HG03520 (cell line): Measurements from ENCODE around the gene METTL24.

ENCODE experiments used
- ATAC-seq: cut with Tn5 transposase; IDR thresholded peaks from one replicate; pipeline ENCODE4 v1.9.1; 2021; ENCODE audit warnings: mild to moderate bottlenecking, moderate library complexity; ENCODE audit not compliant: unreplicated experiment

METTL24 gene

DNA sequence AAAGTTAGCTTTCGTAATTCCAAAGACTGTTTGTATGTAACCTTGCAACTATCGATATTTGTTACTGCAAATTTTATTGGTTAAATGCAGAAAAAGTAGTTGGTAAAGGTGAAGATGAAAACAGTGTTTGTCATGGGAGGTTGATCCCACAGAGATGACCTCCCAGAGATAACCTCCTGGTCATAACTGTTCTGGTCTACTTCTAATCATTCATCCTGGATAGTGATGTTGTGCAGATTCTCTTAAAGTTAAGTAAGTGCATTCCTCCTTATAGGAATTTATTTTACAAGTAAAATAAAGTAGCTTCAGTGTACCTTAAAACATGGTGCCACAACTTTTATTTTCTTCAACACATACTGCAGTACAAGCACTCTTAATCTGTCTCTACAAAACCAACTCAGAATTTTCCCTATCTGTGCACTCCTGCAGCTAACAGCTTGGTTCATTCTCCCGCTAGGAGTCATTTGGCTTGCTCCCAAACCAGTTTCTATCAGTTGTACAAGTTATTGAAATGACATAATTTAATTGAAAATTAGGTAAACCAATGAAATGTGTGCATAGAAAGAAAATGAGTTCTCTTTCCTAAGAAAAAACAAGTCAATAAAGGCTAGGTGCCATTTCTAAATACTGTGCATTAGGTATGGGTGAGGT lies 19.2 kb downstream of the METTL24 start:
- ATAC-seq = no peak

DNA sequence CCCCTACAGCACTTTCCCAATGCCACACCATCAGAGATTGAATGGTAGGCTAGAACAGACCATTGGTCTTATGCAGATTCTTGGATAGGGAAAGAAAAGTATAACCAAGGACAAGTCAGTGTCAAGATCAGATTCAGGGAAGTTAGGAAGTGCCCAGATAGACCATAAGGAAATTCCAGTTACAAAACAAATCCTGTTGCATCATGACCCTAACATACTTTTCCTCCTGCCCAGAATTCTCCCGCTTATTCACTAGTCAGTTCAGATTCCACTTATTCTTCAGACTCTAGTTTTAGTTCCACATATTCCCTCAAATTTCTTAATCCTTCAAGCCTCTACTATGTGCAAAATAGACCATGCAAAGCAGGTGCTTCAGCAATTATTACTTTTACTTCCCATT lies 20.7 kb downstream of the METTL24 start:
- ATAC-seq = no peak

DNA sequence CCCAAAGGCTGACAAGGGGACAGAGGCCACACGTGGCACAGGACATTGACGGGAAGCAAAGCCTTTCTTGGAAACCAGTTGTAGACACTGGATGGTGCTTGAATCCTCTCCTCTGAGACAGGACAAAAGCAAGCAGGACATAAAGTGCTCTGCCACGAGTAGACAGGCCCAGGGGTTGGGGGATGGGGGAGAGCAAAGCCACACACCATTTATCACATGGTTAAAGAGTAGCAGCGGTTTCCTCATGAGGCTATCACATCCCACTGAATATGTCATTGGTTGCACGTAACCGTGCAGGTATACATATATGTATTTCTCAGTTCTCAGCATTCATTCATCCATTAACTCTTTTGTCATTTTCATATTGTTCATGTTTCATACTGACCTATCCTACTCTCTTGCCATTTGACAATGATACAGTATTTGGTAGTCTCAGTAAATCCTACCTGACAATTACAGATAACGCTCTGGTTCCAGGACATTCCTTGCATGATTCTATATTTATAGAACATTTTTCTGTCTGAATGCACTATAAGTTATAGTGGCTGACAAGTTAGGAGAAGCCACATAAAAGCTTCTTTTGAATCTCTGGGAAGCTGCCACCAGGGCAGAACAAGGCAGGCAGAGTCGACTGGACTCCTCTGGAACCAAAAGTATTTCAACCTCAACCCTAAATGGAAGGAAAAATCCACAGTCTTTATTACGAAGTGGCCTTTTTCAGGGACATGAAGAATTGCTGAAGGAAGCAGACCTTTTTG lies 23.5 kb downstream of the METTL24 start:
- no peak for ATAC-seq

DNA sequence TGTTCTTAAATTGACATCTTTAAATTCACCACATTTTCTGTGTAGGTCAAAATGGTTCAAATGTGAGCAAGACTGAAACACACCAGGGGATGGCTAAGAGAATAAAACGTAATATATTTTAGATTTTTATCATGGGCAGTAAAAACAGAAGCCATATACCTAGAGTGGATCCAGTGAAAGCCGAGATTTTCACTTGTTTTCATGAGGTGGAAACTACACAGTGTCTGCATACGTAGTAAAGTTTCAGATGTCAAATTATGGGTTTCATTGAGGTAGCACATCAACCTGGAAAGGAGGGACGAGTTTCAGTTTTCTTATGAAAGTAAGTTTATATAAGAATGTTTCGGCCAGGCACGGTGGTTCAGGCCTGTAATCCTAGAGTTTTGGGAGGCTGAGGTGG lies 25.9 kb downstream of the METTL24 start:
- no peak for ATAC-seq

DNA sequence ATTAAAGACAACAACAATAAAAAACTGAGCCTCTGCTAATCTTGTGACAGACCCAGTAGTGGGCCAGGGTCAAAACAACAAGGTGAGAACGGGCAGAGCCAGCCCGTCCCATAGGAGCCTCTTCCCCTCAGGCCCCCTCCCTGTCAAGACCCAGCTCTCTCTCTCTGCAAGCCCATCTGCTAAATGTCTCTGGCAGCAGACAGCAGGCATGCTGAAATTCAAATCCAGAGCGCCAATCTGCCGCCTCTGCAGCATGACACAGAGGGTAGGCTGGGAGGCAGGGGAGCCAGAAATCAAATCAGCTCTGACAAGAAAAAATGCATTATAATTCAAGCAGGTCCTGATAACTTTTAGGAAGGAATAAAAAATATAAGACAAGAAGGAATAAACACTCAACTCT lies 26.3 kb downstream of the METTL24 start:
- ATAC-seq = no peak

DNA sequence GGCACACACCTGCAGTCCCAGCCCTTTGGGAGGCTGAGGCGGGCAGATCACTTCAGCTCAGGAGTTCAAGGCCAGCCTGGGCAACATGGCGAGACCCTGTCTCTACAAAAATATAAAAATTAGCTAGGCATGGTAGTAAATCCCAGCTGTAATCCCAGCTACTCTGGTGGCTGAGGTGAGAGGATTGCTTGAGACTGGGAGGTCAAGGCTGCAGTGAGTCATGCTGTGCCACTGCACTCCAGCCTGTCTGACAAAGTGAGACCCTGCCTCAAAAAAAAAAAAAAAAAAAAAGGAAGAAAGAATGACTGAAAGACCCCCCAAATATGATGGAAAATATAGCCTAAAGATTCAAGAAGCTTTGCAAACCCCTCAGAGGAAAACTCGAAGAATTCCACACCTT lies 26.8 kb downstream of the METTL24 start:
- no peak for ATAC-seq

DNA sequence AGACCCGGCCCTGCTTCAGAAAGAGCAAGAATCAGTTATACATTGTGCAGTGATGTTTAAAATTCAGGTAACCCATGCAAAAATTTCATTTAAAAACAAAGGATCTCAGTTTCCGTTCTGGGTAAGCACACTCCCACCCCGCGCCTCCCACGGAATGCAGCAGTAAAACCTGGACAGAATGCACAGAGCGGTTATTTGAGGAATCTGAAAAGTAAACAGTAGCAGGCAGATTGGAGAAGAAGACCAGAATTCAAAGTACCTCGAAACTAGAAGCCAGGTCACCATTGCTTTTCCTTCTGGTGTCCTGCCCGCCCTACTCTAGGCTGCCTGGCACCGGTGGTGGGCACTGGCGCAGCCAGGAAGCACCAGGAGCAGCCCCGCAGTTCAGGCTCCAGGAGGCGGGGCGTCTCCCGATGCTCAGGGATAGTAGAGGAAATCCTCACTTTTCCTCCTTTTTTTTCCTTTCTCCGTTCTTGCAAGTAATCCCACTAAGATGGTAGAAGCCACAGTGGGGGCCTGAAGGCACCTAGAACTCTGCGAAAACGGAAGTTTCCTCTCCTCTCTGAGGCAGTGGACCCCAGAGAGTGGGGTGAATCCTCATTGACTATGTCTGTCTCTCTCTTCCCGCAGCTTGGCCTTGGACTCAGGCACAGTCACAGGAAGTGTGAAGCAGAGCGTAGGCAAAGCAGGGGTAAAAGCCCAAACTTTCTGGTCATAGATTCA lies 28.3 kb downstream of the METTL24 start:
- ATAC-seq = no peak

DNA sequence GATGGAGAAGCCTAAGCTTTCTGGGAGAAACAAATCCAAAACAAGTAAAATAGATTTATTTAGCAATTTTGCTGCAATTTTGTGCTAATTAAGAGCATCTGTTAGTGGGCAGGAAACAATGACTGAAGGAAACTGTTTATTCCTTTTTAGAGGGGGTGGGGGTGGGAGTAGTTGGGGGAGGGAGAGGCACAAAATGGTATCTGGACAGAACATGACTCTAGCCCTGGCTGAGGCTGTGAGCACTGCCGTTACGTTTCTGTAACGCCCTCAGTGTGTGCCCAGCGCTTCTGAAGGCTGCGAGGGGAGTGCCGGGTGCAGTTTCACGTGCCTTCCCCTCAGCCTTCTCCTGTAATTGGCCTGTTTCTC lies 28.8 kb downstream of the METTL24 start:
- ATAC-seq = no peak

DNA sequence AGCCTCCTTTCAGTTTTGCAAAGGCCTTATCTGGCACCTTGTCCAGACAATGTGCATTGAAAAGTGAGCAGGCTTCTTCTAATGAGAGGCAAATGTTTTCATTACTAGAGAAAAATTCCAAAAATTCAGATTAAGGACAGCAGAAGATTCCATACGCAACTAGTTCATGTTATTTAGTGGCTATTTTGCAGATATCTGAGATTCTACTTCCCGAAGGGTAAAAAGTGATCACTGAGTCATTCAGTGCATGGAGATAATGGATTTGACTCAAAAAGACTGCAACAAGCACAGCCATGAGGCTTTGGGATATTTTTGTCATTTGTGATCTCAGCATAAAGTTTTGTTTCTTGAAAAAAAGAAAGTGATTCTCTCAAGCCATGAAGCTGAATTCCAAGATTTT lies 29.9 kb downstream of the METTL24 start:
- no peak for ATAC-seq

DNA sequence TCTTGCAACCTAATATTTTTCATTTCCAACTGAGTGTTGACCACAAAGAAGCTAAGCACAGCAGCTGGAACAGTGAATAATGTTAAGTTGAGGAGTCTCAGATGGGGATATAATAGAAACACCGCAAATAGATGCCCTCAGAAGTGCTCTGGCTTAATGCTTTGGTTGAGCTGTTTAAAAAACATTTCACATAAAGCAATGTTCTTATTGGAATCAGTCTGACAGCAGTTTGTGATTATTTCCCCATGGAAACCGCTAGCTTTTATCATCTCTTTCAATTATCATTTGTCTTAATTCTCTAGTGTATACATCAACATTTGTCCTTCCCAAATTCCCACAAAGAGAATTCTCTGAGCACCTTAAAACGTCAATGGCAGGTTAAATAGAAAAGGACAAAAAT lies 30.8 kb downstream of the METTL24 start:
- ATAC-seq = no peak

DNA sequence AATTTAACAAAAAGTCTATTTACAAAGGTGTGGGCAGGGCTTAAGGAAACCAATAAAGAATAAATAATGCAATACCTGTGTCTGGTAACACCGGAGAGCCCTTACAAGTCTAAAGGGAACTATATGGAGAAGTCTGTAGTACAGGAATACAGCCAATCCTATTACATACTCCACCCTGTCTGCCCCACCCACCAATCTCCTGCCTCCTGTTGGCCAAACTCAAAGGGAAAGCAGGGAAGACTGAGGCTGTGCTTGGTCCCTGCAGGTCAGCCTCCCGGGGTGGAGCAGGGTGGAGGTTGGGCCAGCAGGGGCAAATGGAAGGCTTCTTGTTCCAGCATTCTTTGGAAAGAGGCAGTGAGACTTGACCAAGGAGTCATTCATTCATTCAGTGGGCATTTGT lies 31.5 kb downstream of the METTL24 start:
- no peak for ATAC-seq

DNA sequence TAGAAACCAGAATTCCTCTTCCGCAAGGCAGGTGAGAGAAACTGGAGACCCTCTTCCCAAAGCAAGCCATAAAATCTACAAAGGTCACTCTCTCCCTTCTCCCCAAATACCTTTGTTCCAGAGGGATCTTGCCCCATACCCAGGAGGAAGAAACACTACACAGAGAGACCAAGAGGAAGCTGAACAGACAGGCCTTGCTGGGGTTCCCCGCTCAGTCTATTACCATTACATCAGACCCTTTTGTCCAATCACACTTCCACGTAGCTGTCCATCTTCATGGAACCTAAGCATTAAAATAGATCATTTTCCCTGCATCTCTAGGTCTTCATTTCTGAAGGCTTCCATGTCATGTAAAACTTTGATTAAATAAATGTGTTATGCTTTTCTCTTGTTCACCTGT lies 32.1 kb downstream of the METTL24 start:
- no peak for ATAC-seq

DNA sequence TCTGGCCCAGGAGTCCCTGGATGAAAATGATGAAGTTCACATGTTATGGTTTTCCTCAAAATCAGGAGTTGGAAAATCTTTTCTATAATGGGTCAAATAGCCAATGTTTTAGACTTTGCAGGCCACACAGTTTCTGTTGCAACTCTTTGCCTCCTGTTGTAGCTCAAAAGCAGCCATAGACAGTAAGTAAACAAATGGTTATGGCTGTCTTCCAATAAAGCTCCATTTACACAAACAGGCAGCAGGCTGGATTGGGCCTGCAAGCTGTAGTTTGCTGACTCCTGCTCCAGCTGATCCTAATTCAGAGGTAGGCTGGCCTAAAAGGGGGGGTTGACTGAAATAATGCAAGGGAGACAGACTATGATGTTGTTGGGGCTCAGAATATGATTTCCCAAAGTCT lies 33.0 kb downstream of the METTL24 start:
- ATAC-seq = no peak

DNA sequence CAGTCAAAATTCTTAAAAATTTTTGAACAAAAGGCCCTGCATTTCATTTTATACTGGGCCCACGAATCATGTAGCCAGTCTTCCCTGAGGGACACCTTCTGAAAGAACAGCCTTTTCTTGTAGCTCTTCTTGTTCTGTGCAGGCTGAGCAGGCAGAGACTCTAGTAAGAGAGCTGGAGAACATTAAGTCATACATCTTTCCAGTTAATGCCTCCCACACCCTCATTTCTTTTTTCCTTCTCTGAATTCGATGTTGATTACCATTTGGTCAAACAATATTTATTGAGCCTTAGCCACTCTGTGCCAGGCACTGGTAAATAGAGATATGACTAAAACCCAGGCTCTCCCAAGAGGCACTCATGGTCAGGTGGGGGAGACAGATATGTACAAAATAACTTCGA lies 33.6 kb downstream of the METTL24 start:
- no peak for ATAC-seq

DNA sequence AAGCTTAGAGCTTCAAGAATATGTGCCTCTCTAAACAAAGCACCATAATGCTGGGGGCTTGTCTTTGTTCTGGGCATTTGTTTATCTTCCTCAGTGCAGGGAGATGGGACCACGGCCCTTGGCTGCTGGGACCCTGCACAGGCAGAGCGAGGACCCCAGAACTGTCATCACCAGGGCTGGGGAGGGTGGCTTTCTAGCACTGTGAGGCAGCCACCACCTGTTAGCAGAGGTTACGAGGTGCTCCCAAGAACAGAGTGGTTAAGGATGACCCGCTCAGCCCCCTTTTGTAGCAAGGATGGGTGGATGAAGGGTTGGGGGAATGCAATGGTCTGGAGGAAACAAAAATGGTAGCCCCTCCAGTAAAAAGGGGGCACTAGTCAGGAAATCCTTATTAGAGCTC lies 34.9 kb downstream of the METTL24 start:
- no peak for ATAC-seq

DNA sequence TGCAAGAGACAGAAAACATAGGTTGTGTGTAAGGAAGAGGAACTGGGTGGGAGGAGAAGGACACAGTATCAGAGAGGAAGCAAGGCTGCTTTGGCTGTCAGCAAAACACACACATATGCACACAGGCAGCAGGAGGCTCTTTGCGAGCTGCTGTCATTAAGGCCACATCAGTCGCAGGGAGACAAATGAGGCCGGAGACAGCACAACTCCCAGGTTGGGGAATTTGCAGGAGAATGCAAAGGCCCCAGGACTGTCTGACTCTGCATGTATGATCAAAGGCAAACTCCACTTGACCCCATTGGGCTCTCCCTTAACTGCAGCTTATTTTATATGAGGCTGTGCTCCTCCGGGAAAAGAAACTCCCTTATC lies 35.3 kb downstream of the METTL24 start:
- no peak for ATAC-seq

DNA sequence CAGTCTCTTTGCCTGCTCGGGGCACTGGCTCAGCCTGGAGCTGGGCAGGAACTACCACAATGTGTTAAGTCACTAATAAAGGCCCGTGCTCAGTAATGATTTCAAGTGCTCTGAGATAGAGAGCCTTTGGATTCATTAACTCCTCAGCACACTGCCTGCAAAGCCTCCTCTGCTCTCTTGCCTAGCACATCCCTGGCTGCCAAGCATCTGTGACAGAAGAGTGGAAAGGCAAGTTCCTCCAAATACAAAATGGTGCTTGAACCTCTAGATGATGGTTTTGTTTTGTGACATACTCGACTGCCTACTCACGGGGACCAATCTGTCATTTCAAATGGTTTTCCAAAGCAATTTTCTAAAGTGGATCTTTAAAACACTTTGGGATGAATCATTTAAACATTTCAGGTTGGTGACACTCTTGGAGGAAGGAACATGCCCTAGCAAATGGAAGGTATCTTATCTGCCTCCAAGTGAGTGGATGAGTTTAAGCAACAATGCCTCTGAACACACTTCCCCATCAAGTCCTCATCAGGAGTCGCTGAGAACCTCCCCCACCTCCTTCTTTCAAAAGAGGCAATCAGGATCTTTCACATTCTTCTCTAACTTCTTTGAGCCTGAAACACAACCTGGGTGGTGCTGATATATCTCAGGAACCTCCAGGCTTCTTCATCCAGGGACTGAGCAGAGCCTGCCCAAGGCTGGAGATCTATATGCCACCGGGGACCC lies 35.8 kb downstream of the METTL24 start:
- ATAC-seq = no peak

DNA sequence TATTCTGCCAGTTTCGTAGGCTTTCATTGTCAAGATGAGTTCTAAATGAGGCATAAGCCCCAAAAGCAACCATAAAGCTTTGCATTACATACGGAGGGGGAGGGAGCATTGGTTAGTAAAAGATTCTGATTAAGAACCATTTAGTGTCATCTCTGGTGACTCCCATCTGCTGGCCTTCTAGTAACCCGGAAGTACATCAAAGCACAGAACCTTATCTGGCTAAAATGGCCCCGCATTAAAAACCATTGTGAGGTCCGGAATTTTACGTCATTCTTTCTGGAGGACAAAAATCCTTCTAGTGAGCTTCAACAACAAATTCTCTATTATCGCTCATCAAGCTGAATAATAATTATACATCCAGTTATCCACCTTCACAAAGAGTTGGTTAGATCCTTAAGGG lies 37.8 kb downstream of the METTL24 start:
- ATAC-seq = no peak

DNA sequence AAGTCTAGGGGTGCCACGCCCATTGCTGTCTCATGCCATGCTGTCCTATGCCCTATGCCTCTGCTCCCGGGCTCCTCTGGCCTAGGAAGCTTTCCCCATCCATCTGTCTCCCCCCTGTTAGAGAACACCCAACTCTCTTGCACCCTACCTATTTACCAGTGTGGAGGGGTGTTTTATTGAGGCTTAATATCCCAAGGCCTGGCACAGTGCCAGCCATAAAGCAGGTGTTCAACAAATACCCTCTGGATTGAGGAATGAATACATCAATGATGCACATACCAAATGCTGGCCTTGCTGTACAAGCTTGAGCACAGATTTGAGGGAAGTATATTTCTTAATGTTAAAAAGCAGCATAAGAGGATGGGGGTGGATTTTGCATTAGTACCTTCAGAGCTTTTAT lies 38.3 kb downstream of the METTL24 start:
- ATAC-seq = no peak

DNA sequence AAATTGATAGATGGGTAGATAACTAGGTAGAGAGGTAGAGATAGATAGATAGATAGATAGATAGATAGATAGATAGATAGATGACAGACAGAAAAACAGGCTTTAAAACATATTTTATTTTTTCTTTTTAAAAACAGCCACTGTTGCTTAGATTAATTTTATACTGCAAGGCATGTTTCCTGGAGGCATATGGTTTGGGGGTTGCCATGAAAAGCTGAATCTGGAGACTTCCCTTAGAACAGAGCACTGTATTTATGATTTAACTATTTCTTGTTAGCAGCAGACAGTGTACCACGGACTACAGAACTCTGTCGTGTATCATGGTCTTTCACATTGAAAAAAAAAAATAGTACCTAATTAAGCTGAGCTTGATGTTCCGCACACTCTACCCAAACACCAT lies 38.8 kb downstream of the METTL24 start:
- no peak for ATAC-seq

DNA sequence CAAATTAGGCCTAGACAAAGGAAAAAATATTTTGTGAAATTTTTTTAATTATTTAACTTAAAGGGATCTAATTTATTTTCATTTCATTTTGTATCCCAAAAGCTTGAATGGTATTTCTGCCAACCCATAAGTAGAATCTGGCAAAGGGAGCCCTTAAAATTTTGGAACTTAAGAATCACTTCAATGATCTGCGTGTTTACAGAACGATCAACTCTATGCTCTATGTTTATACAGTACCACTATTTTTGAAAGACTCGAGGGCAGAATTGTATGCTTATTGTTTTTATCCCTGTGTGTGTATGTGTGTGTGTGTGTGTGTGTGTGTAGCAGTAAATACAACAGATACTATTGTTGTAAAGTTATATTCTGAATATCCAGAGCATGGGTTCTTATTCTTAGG lies 39.2 kb downstream of the METTL24 start:
- ATAC-seq = no peak

DNA sequence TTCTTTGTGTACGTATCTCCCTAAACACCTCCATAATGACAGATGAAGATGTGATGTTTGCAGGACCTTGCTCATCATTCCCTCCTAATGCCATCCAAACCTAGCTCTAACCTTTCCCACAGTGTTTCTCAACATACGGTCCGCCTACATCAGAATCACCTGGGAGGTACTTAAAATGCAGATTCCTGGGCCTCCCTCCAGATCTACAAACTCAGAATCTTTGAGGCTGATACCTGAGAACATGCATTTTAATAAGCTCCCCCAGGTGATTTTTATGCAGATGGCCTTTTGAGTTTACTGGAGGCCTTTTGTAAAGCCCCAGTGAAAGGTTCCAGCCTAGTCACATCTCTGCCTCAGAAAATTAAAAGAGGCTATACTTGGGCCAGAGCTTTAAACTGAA lies 40.5 kb downstream of the METTL24 start:
- no peak for ATAC-seq
